Transverse colon (tissue), 3 donors: Measurements from ENCODE around the gene POLD2.

Experiments used
- POLR2A ChIP-seq: fragments of 450-650 bp; IDR thresholded peaks from one replicate; pipeline ENCODE4 v1.6.1; 2016; ENCODE audit warnings: antibody characterized with exemption, mild to moderate bottlenecking, moderate library complexity
- TF ChIP-seq, protein P1 (sequence below), 5 experiments: fragments of 200-600 bp in 3 of 5; fragments of 450-650 bp in 2 of 5; sonication (generic) in 3 of 5; IDR thresholded peaks; 1 replicate in 2 of 5; 2 replicates in 3 of 5; pipeline ENCODE4 v1.5.1; 2016 to 2017; ENCODE audit warnings: antibody characterized with exemption in 5 of 5, inconsistent platforms in 3 of 5, mild to moderate bottlenecking in 2 of 5, moderate library complexity in 1 of 5

DNA sequence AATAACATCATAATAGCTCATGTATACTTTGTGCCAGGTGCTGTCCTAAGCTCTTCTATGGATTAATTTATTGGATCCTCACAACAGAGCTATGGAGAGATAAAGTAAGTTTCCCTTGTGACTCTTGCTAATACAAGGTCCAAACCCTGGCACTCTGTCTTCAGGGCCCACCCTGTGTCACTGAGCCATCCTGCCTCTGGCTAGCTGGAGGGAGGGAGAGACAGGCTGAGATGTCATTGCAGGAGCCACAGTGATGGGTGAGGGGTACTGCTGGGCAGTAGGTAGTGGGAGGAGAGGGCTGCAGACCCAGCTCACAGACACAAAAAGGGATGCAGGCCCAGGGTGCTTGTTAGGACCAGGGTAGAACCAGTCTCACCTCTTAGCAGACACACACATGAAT lies 49.0 kb upstream of the POLD2 start:
- TF ChIP-seq, protein P1, sequence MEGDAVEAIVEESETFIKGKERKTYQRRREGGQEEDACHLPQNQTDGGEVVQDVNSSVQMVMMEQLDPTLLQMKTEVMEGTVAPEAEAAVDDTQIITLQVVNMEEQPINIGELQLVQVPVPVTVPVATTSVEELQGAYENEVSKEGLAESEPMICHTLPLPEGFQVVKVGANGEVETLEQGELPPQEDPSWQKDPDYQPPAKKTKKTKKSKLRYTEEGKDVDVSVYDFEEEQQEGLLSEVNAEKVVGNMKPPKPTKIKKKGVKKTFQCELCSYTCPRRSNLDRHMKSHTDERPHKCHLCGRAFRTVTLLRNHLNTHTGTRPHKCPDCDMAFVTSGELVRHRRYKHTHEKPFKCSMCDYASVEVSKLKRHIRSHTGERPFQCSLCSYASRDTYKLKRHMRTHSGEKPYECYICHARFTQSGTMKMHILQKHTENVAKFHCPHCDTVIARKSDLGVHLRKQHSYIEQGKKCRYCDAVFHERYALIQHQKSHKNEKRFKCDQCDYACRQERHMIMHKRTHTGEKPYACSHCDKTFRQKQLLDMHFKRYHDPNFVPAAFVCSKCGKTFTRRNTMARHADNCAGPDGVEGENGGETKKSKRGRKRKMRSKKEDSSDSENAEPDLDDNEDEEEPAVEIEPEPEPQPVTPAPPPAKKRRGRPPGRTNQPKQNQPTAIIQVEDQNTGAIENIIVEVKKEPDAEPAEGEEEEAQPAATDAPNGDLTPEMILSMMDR (IDR thresholded peaks at IDR 0.05) = no peak
- no peak for TF ChIP-seq POLR2A
